Measurements from ENCODE around the gene ROBO2.

The ROBO2 gene

GRCh38 chr3:77699125-77699691 lies 659.3 kb downstream of the ROBO2 start:
- TF ChIP-seq ZNF292 (tag by site-specific recombination; IDR thresholded peaks at IDR 0.05; ENCODE audit: borderline replicate concordance, low read depth) (no peak), ZNF621 (tag by site-specific recombination; IDR thresholded peaks at IDR 0.05) (no peak), ZNF211 (tag by site-specific recombination; IDR thresholded peaks at IDR 0.05; ENCODE audit: low read depth) (no peak), RBAK (tag by site-specific recombination; IDR thresholded peaks at IDR 0.05) (no peak), ZNF114 (tag by site-specific recombination; IDR thresholded peaks at IDR 0.05) (no peak), ZNF768 (tag by site-specific recombination; IDR thresholded peaks at IDR 0.05) (no peak), ZFP37 (tag by site-specific recombination; IDR thresholded peaks at IDR 0.05) (no peak), ZNF777 (tag by site-specific recombination; IDR thresholded peaks at IDR 0.05; ENCODE audit: borderline replicate concordance) (no peak), ZNF223 (tag by site-specific recombination; IDR thresholded peaks at IDR 0.05) (no peak), ZNF404 (tag by site-specific recombination; IDR thresholded peaks at IDR 0.05) (no peak), IKZF3 (tag by site-specific recombination; IDR thresholded peaks at IDR 0.05) (no peak), ZNF791 (tag by site-specific recombination; IDR thresholded peaks at IDR 0.05) (no peak), PRDM6 (tag by site-specific recombination; IDR thresholded peaks at IDR 0.05) (no peak), KLF17 (tag by site-specific recombination; IDR thresholded peaks at IDR 0.05) (no peak)
- TF ChIP-seq, protein P1, sequence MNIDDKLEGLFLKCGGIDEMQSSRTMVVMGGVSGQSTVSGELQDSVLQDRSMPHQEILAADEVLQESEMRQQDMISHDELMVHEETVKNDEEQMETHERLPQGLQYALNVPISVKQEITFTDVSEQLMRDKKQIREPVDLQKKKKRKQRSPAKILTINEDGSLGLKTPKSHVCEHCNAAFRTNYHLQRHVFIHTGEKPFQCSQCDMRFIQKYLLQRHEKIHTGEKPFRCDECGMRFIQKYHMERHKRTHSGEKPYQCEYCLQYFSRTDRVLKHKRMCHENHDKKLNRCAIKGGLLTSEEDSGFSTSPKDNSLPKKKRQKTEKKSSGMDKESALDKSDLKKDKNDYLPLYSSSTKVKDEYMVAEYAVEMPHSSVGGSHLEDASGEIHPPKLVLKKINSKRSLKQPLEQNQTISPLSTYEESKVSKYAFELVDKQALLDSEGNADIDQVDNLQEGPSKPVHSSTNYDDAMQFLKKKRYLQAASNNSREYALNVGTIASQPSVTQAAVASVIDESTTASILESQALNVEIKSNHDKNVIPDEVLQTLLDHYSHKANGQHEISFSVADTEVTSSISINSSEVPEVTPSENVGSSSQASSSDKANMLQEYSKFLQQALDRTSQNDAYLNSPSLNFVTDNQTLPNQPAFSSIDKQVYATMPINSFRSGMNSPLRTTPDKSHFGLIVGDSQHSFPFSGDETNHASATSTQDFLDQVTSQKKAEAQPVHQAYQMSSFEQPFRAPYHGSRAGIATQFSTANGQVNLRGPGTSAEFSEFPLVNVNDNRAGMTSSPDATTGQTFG (tag by site-specific recombination; IDR thresholded peaks at IDR 0.05; ENCODE audit: borderline replicate concordance): no peak

More at GRCh38 chr3:77699125-77699691, 659.3 kb downstream of the ROBO2 start:
- no peaks in the 10 kb centered on the region for H3K36me3 ChIP-seq (ENCODE audit: control insufficient read depth in 2 of 2, insufficient read depth in 1 of 2, low read length in 2 of 2)
- no peaks in the 10 kb centered on the region for H3K4me1 ChIP-seq (ENCODE audit: control insufficient read depth, insufficient read depth, low read length)
- ChIA-PET CTCF (no interaction called here), POLR2A (no interaction called here)
- H3K9me3 ChIP-seq (ENCODE audit: control insufficient read depth, insufficient read depth, low read depth, low read length): no peaks in the 10 kb centered on the region
- no peak overlapping the region for H3K4me3 ChIP-seq (ENCODE audit: low read depth, low read length)
- no peak overlapping the region for H3K27ac ChIP-seq (ENCODE audit: extremely low read depth, low read depth, low read length)

All from HEK293 (cell line).